ENCODE measurements around the gene METRN. TPM values are rescaled to one million over a fixed set of nuclear protein-coding genes. Genes with fewer than 3 reads are reported as not detected.

The METRN gene
- total RNA-seq, 2 donors from 2014 or later: 11.1 to 11.7 TPM

DNA sequence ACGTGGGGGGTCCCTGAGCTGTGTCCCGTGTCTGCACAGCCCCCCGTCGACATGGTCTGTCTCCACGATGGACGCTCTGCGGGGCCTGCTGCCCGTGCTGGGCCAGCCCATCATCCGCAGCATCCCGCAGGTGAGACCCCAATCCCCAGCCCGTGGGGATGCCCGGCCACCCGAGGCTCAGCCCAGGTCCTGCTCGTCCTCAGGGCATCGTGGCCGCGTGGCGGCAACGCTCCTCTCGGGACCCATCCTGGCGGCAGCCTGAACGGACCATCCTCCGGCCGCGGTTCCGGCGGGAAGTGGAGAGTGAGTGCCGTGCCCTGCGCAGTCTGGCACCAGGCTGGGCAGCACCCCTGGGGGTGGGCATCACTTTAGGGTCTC lies 50.6 kb downstream of the METRN start:
- no peaks in the 10 kb centered on the region for H3K27me3 Mint-ChIP-seq (ENCODE audit: low read depth)
- no peaks in the 10 kb centered on the region for H3K9me3 Mint-ChIP-seq
- H3K36me3 Mint-ChIP-seq (ENCODE audit: insufficient read depth in 2 of 2): no peaks in the 10 kb centered on the region
- ATAC-seq (replicated peaks in 1 of 2) (no peak), DNase-seq (no peak)
- H3K4me3 Mint-ChIP-seq: no peak overlapping the region
- no peak overlapping the region for H3K27ac Mint-ChIP-seq
- no peaks in the 10 kb centered on the region for H3K4me1 Mint-ChIP-seq (ENCODE audit: low read depth)

GRCh38 chr16:766008-766819 lies 51.3 kb downstream of the METRN start:
- Mint-ChIP-seq H3K36me3 (ENCODE audit: insufficient read depth in 2 of 2) (no peaks in the 10 kb centered on the region), H3K27me3 (ENCODE audit: low read depth) (no peaks in the 10 kb centered on the region), H3K4me1 (ENCODE audit: low read depth) (no peaks in the 10 kb centered on the region), H3K4me3 (no peak overlapping the region), H3K9me3 (no peaks in the 10 kb centered on the region), H3K27ac (no peak overlapping the region)
- DNase-seq (no peak), ATAC-seq (replicated peaks in 1 of 2) (no peak)

GRCh38 chr16:766820-767640 lies 52.1 kb downstream of the METRN start:
- no peak overlapping the region for H3K27ac Mint-ChIP-seq
- H3K4me3 Mint-ChIP-seq: no peak overlapping the region
- no peak for ATAC-seq (replicated peaks in 1 of 2)
- H3K4me1 Mint-ChIP-seq (ENCODE audit: low read depth): no peaks in the 10 kb centered on the region
- no peaks in the 10 kb centered on the region for H3K9me3 Mint-ChIP-seq
- no peak for DNase-seq
- H3K27me3 Mint-ChIP-seq (ENCODE audit: low read depth): no peaks in the 10 kb centered on the region
- H3K36me3 Mint-ChIP-seq (ENCODE audit: insufficient read depth in 2 of 2): no peaks in the 10 kb centered on the region

DNA sequence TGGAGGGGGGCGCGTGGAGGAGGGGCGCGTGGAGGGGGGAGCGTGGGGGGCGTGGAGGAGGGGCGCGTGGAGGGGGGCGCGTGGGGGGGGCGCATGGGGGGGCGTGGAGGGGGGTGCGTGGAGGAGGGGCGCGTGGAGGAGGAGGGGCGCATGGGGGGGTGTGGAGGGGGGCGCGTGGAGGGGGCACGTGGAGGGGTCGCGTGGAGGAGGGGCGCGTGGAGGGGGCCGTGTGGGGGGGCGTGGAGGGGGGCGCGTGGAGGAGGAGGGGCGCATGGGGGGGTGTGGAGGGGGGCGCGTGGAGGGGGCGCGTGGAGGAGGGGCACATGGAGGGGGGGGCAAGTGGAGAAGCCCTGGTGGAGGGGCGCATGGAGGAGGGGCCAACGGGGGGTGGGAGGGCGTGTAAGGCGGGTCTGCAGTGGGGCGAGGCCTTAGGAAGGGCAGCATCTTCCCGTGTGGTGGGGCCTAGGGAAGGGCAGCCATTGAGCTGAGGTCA lies 52.9 kb downstream of the METRN start:
- no peak for ATAC-seq (replicated peaks in 1 of 2)
- H3K36me3 Mint-ChIP-seq (ENCODE audit: insufficient read depth in 2 of 2): no peaks in the 10 kb centered on the region
- H3K4me3 Mint-ChIP-seq: no peak overlapping the region
- DNase-seq: no peak
- no peaks in the 10 kb centered on the region for H3K27me3 Mint-ChIP-seq (ENCODE audit: low read depth)
- no peak overlapping the region for H3K27ac Mint-ChIP-seq
- no peaks in the 10 kb centered on the region for H3K4me1 Mint-ChIP-seq (ENCODE audit: low read depth)
- no peaks in the 10 kb centered on the region for H3K9me3 Mint-ChIP-seq

DNA sequence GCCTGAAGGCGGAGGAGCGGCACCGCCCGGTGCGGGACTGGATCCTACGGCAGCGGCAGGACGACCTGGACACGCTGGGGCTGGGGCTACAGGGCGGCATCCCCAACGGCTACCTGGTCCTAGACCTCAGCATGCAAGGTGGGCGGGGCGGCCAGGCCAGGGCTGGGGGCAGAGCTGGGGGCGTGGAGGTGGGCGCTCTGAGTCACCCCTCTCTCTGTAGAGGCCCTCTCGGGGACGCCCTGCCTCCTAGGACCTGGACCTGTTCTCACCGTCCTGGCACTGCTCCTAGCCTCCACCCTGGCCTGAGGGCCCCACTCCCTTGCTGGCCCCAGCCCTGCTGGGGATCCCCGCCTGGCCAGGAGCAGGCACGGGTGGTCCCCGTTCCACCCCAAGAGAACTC lies 53.5 kb downstream of the METRN start:
- Mint-ChIP-seq H3K9me3 (no peaks in the 10 kb centered on the region), H3K27ac (no peak overlapping the region), H3K27me3 (ENCODE audit: low read depth) (no peaks in the 10 kb centered on the region), H3K36me3 (ENCODE audit: insufficient read depth in 2 of 2) (no peaks in the 10 kb centered on the region), H3K4me3 (no peak overlapping the region), H3K4me1 (ENCODE audit: low read depth) (no peaks in the 10 kb centered on the region)
- DNase-seq (no peak), ATAC-seq (replicated peaks in 1 of 2) (peak in 1 of 2 donors; percentile 20)

Other genes with a start within 250 kb of the METRN start
- 10 to 100 TPM; 46.6 to 58.5 TPM for gene CAPN15, start 187.4 kb upstream of the METRN start, total RNA-seq
- under 1 TPM in 1 of 2 donors, not detected in 1; 0.10 TPM for gene PRR35, start 154.7 kb upstream of the METRN start, total RNA-seq
- gene NHLRC4, start 148.1 kb upstream of the METRN start, total RNA-seq: 1 to 10 TPM; 1.4 TPM
- 10 to 100 TPM; 18.2 to 22.4 TPM for gene PIGQ, start 145.2 kb upstream of the METRN start, total RNA-seq
- gene RAB40C, start 125.1 kb upstream of the METRN start, total RNA-seq: 10 to 100 TPM; 15.0 to 15.3 TPM
- gene WFIKKN1, start 84.1 kb upstream of the METRN start, total RNA-seq: under 1 TPM; 0.49 to 0.72 TPM
- gene METTL26, start 78.8 kb upstream of the METRN start, total RNA-seq: 10 to 100 TPM; 55.4 to 57.4 TPM
- gene MCRIP2, start 73.3 kb upstream of the METRN start, total RNA-seq: 10 to 100 TPM; 27.9 to 34.4 TPM
- gene WDR90, start 65.8 kb upstream of the METRN start, total RNA-seq: 10 to 100 TPM; 40.3 to 47.7 TPM
- 100 to 1,000 TPM; 110 to 115 TPM for gene RHOT2, start 47.0 kb upstream of the METRN start, total RNA-seq
- gene RHBDL1, start 39.4 kb upstream of the METRN start, total RNA-seq: 1 to 10 TPM; 3.5 to 5.8 TPM
- 10 to 100 TPM; 53.6 to 70.4 TPM for gene STUB1, start 34.7 kb upstream of the METRN start, total RNA-seq
- gene JMJD8, start 30.8 kb upstream of the METRN start, total RNA-seq: 10 to 100 TPM; 15.7 to 20.7 TPM
- gene WDR24, start 24.7 kb upstream of the METRN start, total RNA-seq: 10 to 100 TPM; 20.5 to 22.9 TPM
- gene FBXL16, start 9.3 kb upstream of the METRN start, total RNA-seq: 1 to 10 TPM; 8.8 TPM
- 10 to 100 TPM; 36.4 to 36.9 TPM for gene ANTKMT, start 6.0 kb downstream of the METRN start, total RNA-seq
- gene CCDC78, start 11.3 kb downstream of the METRN start, total RNA-seq: 1 to 10 TPM; 3.0 to 3.9 TPM
- gene HAGHL, start 12.0 kb downstream of the METRN start, total RNA-seq: 10 to 100 TPM; 11.4 to 17.6 TPM
- gene CIAO3, start 25.9 kb downstream of the METRN start, total RNA-seq: 10 to 100 TPM; 38.0 to 40.6 TPM
- not detected for gene MSLN, start 45.6 kb downstream of the METRN start, total RNA-seq
- gene RPUSD1, start 73.3 kb downstream of the METRN start, total RNA-seq: 10 to 100 TPM; 14.0 to 22.7 TPM
- gene CHTF18, start 73.5 kb downstream of the METRN start, total RNA-seq: 10 to 100 TPM; 74.5 to 97.8 TPM
- not detected for gene GNG13, start 85.6 kb downstream of the METRN start, total RNA-seq